NCI-H1105 (cell line): ENCODE measurements around the gene URI1.
"Not testable (repeated sequence)": the region's sequence is repeated elsewhere in the genome, so short reads cannot be mapped to it uniquely, and the experiment has no call there.

Experiments used
- DNase-seq: peaks from one replicate; lab custom pipeline; 2025; lab: John Stamatoyannopoulos, UW

Gene URI1

GRCh38 chr19:29941828-29942403 lies at the start of gene URI1:
TSS of gene URI1 (plus strand) at chr19:29942239. CDS start at chr19:29942548, 309 bp downstream.
- peak; percentile 83 for DNase-seq

GRCh38 chr19:29893606-29894284 lies 48.3 kb upstream of the URI1 start:
- DNase-seq = no peak

GRCh38 chr19:29896802-29897201 lies 45.2 kb upstream of the URI1 start:
- DNase-seq = peak; percentile 74

GRCh38 chr19:29897466-29897865 lies 44.6 kb upstream of the URI1 start:
- no peak for DNase-seq

- DNase-seq = no peak
These were observed 38.0 kb upstream of the URI1 start for GRCh38 chr19:29904017-29904416.

- no peak for DNase-seq
These were observed 32.8 kb upstream of the URI1 start for GRCh38 chr19:29908963-29909944.

- DNase-seq = no peak
These were observed 27.1 kb upstream of the URI1 start for GRCh38 chr19:29914933-29915332.

- not testable (repeated sequence) for DNase-seq
These were observed 26.2 kb upstream of the URI1 start for GRCh38 chr19:29915832-29916231.

- no peak for DNase-seq
These were observed 24.1 kb upstream of the URI1 start for GRCh38 chr19:29917911-29918310.

GRCh38 chr19:29918891-29919290 lies 23.1 kb upstream of the URI1 start:
- no peak for DNase-seq

- no peak for DNase-seq
These were observed 19.1 kb upstream of the URI1 start for GRCh38 chr19:29922972-29923371.

- DNase-seq = no peak
These were observed 18.4 kb upstream of the URI1 start for GRCh38 chr19:29923653-29924052.

- DNase-seq = no peak
These were observed 16.0 kb upstream of the URI1 start for GRCh38 chr19:29926031-29926430.

- no peak for DNase-seq
These were observed 15.2 kb upstream of the URI1 start for GRCh38 chr19:29926801-29927200.

- DNase-seq = no peak
These were observed 14.0 kb upstream of the URI1 start for GRCh38 chr19:29927944-29928625.

GRCh38 chr19:29928831-29929230 lies 13.2 kb upstream of the URI1 start:
- no peak for DNase-seq

GRCh38 chr19:29934257-29934656 lies 7.8 kb upstream of the URI1 start:
- no peak for DNase-seq

- DNase-seq = no peak
These were observed 7.3 kb upstream of the URI1 start for GRCh38 chr19:29934781-29935180.

GRCh38 chr19:29936409-29936808 lies 5.6 kb upstream of the URI1 start:
- DNase-seq = no peak

GRCh38 chr19:29939628-29940027 lies 2.4 kb upstream of the URI1 start:
- no peak for DNase-seq

GRCh38 chr19:29940971-29941585 lies 961 bp upstream of the URI1 start:
- no peak for DNase-seq
